Measurements from ENCODE around the gene TEAD3. TPM values are rescaled to one million over a fixed set of nuclear protein-coding genes. Genes with fewer than 3 reads are reported as not detected.
A peak's percentile ranks its signal among the peaks of the same experiment; 100 is the strongest.

Gene TEAD3
- total RNA-seq, 1 experiment from 2014 or later = 10.7 TPM

DNA sequence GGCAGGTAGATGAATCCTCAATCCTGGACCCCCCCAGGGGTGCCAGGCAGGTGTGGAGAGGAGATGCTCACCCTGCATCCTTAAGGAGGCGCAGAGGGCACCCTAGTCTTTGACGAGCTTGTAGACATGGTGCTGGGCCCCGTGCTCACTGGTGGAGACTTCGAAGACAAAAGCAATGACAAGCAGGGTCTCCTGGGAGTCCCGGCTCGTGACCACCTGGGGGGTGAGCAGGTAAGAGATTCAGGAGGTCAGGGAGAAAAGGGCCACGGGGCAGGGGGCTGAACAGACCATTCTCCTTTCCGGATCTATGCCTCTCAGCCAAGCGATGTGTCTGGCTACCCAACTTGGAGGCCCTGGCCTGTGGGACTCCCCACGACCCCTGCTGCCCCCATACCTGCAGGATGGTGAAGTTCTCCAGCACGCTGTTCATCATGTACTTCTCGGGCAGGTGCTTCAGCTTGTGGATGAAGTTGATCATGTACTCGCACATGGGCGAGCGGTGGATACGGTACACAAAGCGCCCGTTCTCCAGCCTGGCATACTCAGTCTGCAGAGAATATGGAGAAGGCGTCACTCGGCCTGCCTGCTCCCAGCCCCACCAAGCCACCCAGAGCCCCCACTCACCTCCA, 21.8 kb downstream of the TEAD3 start:
- H3K4me1 ChIP-seq (ENCODE audit: control insufficient read depth, insufficient read depth, low read length) = peaks cover 35% of the 10 kb centered on the region
- intact Hi-C loops (cut with micrococcal nuclease; ENCODE audit: unreplicated experiment) = no loop called here
- no peak overlapping the region for H3K27ac ChIP-seq (ENCODE audit: low read length)
- ATAC-seq (no peak), DNase-seq (ENCODE audit: low read depth, low spot score) (no peak)
- no TSS peak for BruUV-seq (replicated peaks)
- H3K27me3 ChIP-seq (ENCODE audit: control insufficient read depth, insufficient read depth, low read length) = no peaks in the 10 kb centered on the region
- peaks cover 14% of the 10 kb centered on the region for H3K36me3 ChIP-seq (ENCODE audit: control insufficient read depth, insufficient read depth, low read length)
- ChIA-PET CTCF (no interaction called here), POLR2A (no interaction called here)
- H3K9me3 ChIP-seq (ENCODE audit: control insufficient read depth, insufficient read depth, low read depth, low read length) = no peaks in the 10 kb centered on the region
- TF ChIP-seq TCF7L2 (IDR thresholded peaks at IDR 0.05; ENCODE audit: low read depth, low read length) (no peak), SIN3A (IDR thresholded peaks at IDR 0.05; ENCODE audit: borderline replicate concordance, insufficient read depth, low read depth, low read length) (no peak), POLR2AphosphoS5 (IDR thresholded peaks at IDR 0.05; ENCODE audit: low read depth, low read length) (no peak)
- TF ChIP-seq, protein P1, sequence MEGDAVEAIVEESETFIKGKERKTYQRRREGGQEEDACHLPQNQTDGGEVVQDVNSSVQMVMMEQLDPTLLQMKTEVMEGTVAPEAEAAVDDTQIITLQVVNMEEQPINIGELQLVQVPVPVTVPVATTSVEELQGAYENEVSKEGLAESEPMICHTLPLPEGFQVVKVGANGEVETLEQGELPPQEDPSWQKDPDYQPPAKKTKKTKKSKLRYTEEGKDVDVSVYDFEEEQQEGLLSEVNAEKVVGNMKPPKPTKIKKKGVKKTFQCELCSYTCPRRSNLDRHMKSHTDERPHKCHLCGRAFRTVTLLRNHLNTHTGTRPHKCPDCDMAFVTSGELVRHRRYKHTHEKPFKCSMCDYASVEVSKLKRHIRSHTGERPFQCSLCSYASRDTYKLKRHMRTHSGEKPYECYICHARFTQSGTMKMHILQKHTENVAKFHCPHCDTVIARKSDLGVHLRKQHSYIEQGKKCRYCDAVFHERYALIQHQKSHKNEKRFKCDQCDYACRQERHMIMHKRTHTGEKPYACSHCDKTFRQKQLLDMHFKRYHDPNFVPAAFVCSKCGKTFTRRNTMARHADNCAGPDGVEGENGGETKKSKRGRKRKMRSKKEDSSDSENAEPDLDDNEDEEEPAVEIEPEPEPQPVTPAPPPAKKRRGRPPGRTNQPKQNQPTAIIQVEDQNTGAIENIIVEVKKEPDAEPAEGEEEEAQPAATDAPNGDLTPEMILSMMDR (IDR thresholded peaks at IDR 0.05) = no peak
- TF ChIP-seq, protein P2, sequence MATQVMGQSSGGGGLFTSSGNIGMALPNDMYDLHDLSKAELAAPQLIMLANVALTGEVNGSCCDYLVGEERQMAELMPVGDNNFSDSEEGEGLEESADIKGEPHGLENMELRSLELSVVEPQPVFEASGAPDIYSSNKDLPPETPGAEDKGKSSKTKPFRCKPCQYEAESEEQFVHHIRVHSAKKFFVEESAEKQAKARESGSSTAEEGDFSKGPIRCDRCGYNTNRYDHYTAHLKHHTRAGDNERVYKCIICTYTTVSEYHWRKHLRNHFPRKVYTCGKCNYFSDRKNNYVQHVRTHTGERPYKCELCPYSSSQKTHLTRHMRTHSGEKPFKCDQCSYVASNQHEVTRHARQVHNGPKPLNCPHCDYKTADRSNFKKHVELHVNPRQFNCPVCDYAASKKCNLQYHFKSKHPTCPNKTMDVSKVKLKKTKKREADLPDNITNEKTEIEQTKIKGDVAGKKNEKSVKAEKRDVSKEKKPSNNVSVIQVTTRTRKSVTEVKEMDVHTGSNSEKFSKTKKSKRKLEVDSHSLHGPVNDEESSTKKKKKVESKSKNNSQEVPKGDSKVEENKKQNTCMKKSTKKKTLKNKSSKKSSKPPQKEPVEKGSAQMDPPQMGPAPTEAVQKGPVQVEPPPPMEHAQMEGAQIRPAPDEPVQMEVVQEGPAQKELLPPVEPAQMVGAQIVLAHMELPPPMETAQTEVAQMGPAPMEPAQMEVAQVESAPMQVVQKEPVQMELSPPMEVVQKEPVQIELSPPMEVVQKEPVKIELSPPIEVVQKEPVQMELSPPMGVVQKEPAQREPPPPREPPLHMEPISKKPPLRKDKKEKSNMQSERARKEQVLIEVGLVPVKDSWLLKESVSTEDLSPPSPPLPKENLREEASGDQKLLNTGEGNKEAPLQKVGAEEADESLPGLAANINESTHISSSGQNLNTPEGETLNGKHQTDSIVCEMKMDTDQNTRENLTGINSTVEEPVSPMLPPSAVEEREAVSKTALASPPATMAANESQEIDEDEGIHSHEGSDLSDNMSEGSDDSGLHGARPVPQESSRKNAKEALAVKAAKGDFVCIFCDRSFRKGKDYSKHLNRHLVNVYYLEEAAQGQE (IDR thresholded peaks at IDR 0.05; ENCODE audit: insufficient read depth in 1 of 2, low read depth in 2 of 2, low read length in 1 of 2) = no peak
- in situ Hi-C loops (cut with HindIII; ENCODE audit: low pct_unique_long_range_greater_than_20kb, low sequenced_read_pairs) = no loop called here
- no peak overlapping the region for H3K4me3 ChIP-seq (ENCODE audit: low read depth in 2 of 2, low read length in 2 of 2)

DNA sequence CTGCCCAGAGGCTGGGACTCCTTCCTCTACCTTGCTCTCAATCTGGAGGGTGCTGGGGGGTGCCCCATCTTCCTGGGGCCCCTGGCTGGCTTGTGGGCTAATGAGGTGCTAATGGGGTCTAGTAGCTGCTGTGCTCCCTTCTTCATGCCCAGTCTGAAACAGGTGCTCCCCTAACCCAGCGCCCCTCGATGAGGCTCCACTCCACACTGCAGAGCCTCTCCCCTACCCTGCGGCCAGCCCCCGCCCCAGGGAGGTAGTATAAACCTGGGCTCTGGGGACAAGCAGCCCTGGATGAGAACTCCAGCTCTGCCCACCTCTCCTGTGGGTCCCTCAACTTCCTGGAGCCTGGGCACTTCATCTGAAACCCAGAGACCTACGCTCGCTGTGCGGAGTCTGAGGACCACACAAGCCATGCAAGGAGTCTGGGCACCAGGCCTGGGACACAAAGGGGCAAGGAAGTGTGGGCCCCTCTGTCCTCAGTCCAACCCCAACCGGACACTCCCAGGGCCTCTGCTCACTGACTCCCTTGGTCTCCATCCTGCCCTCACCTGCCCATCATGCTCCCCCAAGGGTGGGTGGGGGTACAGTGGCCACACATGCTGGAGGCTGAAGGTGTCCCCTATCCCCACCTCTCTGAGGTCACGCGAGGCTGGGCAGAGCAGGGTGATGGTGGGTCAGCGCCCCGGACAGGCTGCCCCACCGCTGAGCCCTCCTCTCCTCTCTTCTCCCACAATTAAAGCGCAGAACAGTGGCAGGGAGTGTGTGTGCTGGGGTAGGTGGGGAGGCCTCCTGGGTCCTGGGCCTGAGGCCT, 22.5 kb downstream of the TEAD3 start:
- Histone ChIP-seq H3K27ac (ENCODE audit: low read length) (no peak overlapping the region), H3K27me3 (ENCODE audit: control insufficient read depth, insufficient read depth, low read length) (no peaks in the 10 kb centered on the region), H3K36me3 (ENCODE audit: control insufficient read depth, insufficient read depth, low read length) (peaks cover 21% of the 10 kb centered on the region), H3K4me3 (ENCODE audit: low read depth in 2 of 2, low read length in 2 of 2) (no peak overlapping the region), H3K9me3 (ENCODE audit: control insufficient read depth, insufficient read depth, low read depth, low read length) (no peaks in the 10 kb centered on the region), H3K4me1 (ENCODE audit: control insufficient read depth, insufficient read depth, low read length) (peaks cover 36% of the 10 kb centered on the region)
- ChIA-PET CTCF (interaction anchor here (0.6 kb wide), 1 partner anchor 8 kb away, joined by 5 read pairs; no protein-coding TSS in a partner anchor), POLR2A (interaction anchor here (0.6 kb wide), 2 partner anchors 31 to 914 kb away, joined by 3 to 5 read pairs; no protein-coding TSS in a partner anchor)
- TF ChIP-seq, protein P1 (IDR thresholded peaks at IDR 0.05) = no peak
- TF ChIP-seq SIN3A (IDR thresholded peaks at IDR 0.05; ENCODE audit: borderline replicate concordance, insufficient read depth, low read depth, low read length) (0 out of 2 replicates have a peak, but pooled peaks have one; percentile 31), TCF7L2 (IDR thresholded peaks at IDR 0.05; ENCODE audit: low read depth, low read length) (no peak), POLR2AphosphoS5 (IDR thresholded peaks at IDR 0.05; ENCODE audit: low read depth, low read length) (peak; percentile 37; the same call in 1 of the 2 replicates)
- TF ChIP-seq, protein P2 (IDR thresholded peaks at IDR 0.05; ENCODE audit: insufficient read depth in 1 of 2, low read depth in 2 of 2, low read length in 1 of 2) = no peak
- no peak for DNase-seq (ENCODE audit: low read depth, low spot score)
- no TSS peak for BruUV-seq (replicated peaks)
- in situ Hi-C loops (cut with HindIII; ENCODE audit: low pct_unique_long_range_greater_than_20kb, low sequenced_read_pairs) = no loop called here
- peak; percentile 66 for ATAC-seq
- intact Hi-C loops (cut with micrococcal nuclease; ENCODE audit: unreplicated experiment) = no loop called here
